Measurements from ENCODE around the gene VPS13D.

DNA sequence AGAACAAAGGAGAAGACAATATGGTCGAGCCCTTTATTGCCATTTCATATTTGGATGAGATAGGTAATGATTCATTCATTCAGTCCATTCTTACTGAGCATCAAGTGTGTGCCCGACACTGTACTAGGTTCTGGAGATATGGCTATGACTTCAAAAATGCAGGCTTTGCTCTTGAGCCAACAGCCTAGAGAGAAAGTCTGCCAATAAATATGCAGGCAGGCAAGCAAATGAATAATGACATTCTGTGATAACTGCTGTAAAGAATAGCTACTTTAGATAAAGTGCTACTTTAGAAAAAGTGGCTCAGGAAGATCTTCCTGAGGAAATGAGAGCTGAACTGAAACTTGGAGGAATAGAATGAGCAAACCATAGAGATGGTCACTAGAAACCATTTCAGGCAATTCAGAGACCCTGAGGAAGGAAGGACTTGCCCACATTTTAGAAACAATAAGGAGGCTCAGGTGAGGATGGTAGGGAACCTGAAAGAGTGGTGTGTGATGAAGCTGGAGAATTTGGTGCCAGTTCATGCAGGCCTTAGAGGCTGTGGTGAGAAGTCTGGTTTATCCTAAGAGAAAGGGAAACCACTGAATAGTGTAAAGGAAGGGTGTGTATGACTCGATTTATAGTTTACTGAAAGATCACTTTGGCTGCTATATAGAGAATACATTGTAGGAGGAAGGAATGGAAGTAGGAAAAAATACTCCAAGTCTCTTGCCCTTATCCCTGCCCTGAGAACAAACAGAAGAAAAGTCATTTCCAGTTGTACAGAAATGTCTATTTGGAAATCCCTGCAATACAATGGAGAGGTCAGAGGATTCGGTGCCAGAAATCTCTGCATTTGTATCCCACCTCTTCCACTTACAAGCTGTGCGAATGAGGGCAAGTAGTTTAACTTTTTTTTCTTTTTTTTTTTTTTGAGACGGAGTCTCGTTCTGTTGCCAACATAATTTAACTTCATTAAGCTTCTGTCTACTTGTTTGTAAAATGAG, 167.9 kb downstream of the VPS13D start:
- TF ChIP-seq, protein P1, sequence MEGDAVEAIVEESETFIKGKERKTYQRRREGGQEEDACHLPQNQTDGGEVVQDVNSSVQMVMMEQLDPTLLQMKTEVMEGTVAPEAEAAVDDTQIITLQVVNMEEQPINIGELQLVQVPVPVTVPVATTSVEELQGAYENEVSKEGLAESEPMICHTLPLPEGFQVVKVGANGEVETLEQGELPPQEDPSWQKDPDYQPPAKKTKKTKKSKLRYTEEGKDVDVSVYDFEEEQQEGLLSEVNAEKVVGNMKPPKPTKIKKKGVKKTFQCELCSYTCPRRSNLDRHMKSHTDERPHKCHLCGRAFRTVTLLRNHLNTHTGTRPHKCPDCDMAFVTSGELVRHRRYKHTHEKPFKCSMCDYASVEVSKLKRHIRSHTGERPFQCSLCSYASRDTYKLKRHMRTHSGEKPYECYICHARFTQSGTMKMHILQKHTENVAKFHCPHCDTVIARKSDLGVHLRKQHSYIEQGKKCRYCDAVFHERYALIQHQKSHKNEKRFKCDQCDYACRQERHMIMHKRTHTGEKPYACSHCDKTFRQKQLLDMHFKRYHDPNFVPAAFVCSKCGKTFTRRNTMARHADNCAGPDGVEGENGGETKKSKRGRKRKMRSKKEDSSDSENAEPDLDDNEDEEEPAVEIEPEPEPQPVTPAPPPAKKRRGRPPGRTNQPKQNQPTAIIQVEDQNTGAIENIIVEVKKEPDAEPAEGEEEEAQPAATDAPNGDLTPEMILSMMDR (IDR thresholded peaks at IDR 0.05; ENCODE audit: low read depth, low read length, poor library complexity, severe bottlenecking) = no peak
- no peak for TF ChIP-seq EZH2phosphoT487 (IDR thresholded peaks at IDR 0.05; ENCODE audit: borderline replicate concordance, low read length)

Measured in DOHH2 (cell line).